ENCODE data around the gene TTC4. TPM values are rescaled to one million over a fixed set of nuclear protein-coding genes. Genes with fewer than 3 reads are reported as not detected.

The TTC4 gene
- total RNA-seq, 1 experiment from 2014 or later = 26.3 TPM

DNA sequence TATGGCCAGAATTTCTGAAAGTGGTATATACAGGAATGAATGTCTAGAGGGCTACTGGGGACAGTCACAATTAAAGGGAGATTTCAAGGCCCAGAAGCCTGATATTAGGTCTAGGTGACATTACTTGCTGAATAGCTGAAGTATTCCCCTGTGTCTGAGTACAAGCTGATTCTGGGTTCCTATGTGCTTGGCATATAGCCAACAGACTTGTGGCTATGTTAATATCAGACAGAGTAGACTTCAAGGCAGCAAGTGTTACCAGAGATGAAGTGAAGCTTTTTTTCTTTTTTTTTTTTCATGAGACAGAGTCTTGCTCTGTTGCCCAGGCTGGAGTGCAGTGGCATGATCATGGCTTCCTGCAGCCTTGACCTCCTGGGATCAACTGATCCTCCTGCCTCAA lies 8.3 kb downstream of the TTC4 start:
- H4K20me1 ChIP-seq (ENCODE audit: insufficient read depth) = no peaks in the 10 kb centered on the region
- ChIA-PET POLR2A (no interaction called here), RAD21 (ENCODE audit: low non-redundant PET in 1 of 2, low total read pairs in 2 of 2, uncharacterized antibody in 2 of 2, unreplicated experiment in 2 of 2) (no interaction called here), CTCF (no interaction called here)
- no peak overlapping the region for H3K27ac ChIP-seq (ENCODE audit: low read depth, low read length)
- no peaks in the 10 kb centered on the region for H3K9me2 ChIP-seq (ENCODE audit: insufficient read depth)
- H3K4me3 ChIP-seq (replicated peaks in 1 of 2; ENCODE audit: low read depth in 1 of 2, low read length in 2 of 2) = no peak overlapping the region
- DNase-seq (ENCODE audit: low read depth, low spot score) = no peak
- TF ChIP-seq SP1 (IDR thresholded peaks at IDR 0.05; ENCODE audit: low read depth) (no peak), TCF7L2 (IDR thresholded peaks at IDR 0.05; ENCODE audit: borderline replicate concordance, extremely low read depth, insufficient read depth, insufficient read length) (no peak), ZFX (IDR thresholded peaks at IDR 0.05) (no peak), EZH2 (IDR thresholded peaks at IDR 0.05) (no peak), CEBPB (IDR thresholded peaks at IDR 0.05; ENCODE audit: low read depth) (no peak), POLR2A (IDR thresholded peaks at IDR 0.05; ENCODE audit: borderline replicate concordance, extremely low read depth, insufficient read depth, insufficient read length) (no peak), CBX3 (IDR thresholded peaks at IDR 0.05; ENCODE audit: low read depth) (no peak)
- TF ChIP-seq, protein P1, sequence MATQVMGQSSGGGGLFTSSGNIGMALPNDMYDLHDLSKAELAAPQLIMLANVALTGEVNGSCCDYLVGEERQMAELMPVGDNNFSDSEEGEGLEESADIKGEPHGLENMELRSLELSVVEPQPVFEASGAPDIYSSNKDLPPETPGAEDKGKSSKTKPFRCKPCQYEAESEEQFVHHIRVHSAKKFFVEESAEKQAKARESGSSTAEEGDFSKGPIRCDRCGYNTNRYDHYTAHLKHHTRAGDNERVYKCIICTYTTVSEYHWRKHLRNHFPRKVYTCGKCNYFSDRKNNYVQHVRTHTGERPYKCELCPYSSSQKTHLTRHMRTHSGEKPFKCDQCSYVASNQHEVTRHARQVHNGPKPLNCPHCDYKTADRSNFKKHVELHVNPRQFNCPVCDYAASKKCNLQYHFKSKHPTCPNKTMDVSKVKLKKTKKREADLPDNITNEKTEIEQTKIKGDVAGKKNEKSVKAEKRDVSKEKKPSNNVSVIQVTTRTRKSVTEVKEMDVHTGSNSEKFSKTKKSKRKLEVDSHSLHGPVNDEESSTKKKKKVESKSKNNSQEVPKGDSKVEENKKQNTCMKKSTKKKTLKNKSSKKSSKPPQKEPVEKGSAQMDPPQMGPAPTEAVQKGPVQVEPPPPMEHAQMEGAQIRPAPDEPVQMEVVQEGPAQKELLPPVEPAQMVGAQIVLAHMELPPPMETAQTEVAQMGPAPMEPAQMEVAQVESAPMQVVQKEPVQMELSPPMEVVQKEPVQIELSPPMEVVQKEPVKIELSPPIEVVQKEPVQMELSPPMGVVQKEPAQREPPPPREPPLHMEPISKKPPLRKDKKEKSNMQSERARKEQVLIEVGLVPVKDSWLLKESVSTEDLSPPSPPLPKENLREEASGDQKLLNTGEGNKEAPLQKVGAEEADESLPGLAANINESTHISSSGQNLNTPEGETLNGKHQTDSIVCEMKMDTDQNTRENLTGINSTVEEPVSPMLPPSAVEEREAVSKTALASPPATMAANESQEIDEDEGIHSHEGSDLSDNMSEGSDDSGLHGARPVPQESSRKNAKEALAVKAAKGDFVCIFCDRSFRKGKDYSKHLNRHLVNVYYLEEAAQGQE (IDR thresholded peaks at IDR 0.05; ENCODE audit: low read depth) = no peak
- TF ChIP-seq, protein P2, sequence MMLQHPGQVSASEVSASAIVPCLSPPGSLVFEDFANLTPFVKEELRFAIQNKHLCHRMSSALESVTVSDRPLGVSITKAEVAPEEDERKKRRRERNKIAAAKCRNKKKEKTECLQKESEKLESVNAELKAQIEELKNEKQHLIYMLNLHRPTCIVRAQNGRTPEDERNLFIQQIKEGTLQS (IDR thresholded peaks at IDR 0.05) = no peak
- TF ChIP-seq, protein P3, sequence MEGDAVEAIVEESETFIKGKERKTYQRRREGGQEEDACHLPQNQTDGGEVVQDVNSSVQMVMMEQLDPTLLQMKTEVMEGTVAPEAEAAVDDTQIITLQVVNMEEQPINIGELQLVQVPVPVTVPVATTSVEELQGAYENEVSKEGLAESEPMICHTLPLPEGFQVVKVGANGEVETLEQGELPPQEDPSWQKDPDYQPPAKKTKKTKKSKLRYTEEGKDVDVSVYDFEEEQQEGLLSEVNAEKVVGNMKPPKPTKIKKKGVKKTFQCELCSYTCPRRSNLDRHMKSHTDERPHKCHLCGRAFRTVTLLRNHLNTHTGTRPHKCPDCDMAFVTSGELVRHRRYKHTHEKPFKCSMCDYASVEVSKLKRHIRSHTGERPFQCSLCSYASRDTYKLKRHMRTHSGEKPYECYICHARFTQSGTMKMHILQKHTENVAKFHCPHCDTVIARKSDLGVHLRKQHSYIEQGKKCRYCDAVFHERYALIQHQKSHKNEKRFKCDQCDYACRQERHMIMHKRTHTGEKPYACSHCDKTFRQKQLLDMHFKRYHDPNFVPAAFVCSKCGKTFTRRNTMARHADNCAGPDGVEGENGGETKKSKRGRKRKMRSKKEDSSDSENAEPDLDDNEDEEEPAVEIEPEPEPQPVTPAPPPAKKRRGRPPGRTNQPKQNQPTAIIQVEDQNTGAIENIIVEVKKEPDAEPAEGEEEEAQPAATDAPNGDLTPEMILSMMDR (IDR thresholded peaks at IDR 0.05 in 2 of 3, conservative IDR thresholded peaks at IDR 0.05 in 1 of 3; ENCODE audit: borderline replicate concordance in 1 of 3, insufficient read depth in 1 of 3, low read depth in 2 of 3, low read length in 2 of 3) = no peak
- TF ChIP-seq, protein P4, sequence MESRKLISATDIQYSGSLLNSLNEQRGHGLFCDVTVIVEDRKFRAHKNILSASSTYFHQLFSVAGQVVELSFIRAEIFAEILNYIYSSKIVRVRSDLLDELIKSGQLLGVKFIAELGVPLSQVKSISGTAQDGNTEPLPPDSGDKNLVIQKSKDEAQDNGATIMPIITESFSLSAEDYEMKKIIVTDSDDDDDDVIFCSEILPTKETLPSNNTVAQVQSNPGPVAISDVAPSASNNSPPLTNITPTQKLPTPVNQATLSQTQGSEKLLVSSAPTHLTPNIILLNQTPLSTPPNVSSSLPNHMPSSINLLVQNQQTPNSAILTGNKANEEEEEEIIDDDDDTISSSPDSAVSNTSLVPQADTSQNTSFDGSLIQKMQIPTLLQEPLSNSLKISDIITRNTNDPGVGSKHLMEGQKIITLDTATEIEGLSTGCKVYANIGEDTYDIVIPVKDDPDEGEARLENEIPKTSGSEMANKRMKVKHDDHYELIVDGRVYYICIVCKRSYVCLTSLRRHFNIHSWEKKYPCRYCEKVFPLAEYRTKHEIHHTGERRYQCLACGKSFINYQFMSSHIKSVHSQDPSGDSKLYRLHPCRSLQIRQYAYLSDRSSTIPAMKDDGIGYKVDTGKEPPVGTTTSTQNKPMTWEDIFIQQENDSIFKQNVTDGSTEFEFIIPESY (IDR thresholded peaks at IDR 0.05; ENCODE audit: extremely low read depth, insufficient replicate concordance, low read length) = no peak
- no peak overlapping the region for H3K9ac ChIP-seq (ENCODE audit: low read length)
- BruUV-seq (replicated peaks) = no TSS peak
- H3K4me2 ChIP-seq (ENCODE audit: low read length) = no peak overlapping the region
- ATAC-seq = no peak
- peaks cover 14% of the 10 kb centered on the region for H3K79me2 ChIP-seq (ENCODE audit: insufficient read depth, low read length)
- intact Hi-C loops (cut with micrococcal nuclease) = no loop called here
- peaks cover 41 to 58% of the 10 kb centered on the region in 2 experiments for H3K36me3 ChIP-seq (ENCODE audit: control insufficient read depth in 1 of 2, insufficient read depth in 2 of 2, low read length in 2 of 2)
- H3K9me3 ChIP-seq (ENCODE audit: control insufficient read depth in 1 of 2, insufficient read depth in 1 of 2, low read depth in 1 of 2, low read length in 2 of 2) = no peaks in the 10 kb centered on the region
- H3K27me3 ChIP-seq (ENCODE audit: insufficient read depth, low read length) = no peaks in the 10 kb centered on the region
- no peaks in the 10 kb centered on the region for H3K4me1 ChIP-seq (ENCODE audit: control insufficient read depth in 1 of 2, insufficient read depth in 2 of 2, low read length in 2 of 2)
- H2AFZ ChIP-seq (ENCODE audit: low read depth, low read length, poor library complexity, severe bottlenecking) = no peak overlapping the region

All from HCT116 (cell line).